NCI-H748 treated with DMSO at 0.1 percent for 48 hours (cell line): ENCODE results near the gene C20orf202.
"Not testable (repeated sequence)": the region's sequence is repeated elsewhere in the genome, so short reads cannot be mapped to it uniquely, and the experiment has no call there.

Experiments used
- DNase-seq: peaks from one replicate; lab custom pipeline; 2025; lab: John Stamatoyannopoulos, UW

C20orf202 gene

DNA sequence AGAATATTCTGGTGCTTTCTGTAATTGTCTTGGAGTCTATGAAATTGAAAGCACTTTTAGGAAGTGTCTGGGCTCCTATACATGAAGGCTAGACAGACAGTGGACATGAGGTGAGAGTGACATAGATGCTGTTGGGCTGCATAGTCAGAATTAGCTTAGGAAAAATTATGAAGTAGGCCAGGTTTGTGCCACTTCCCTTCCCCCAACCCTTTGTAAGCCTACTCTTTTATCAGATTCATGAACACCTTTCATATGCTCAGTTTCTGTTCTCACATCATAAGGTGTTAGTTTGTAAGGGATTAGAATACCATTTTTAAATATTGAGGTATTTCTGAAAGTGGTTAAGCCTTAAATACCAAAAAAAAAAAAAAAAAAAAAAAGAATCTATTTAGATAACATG lies 44.4 kb downstream of the C20orf202 start:
- no peak for DNase-seq

DNA sequence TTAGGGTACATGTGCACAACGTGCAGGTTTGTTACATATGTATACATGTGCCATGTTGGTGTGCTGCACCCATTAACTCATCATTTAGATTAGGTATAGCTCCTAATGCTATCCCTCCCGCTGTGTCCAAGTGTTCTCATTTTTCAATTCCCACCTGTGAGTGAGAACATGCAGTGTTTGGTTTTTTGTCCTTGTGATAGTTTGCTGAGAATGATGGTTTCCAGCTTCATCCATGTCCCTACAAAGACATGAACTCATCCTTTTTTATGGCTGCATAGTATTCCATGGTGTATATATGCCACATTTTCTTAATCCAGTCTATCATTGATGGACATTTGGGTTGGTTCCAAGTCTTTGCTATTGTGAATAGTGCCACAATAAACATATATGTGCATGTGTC lies 47.0 kb downstream of the C20orf202 start:
- not testable (repeated sequence) for DNase-seq

DNA sequence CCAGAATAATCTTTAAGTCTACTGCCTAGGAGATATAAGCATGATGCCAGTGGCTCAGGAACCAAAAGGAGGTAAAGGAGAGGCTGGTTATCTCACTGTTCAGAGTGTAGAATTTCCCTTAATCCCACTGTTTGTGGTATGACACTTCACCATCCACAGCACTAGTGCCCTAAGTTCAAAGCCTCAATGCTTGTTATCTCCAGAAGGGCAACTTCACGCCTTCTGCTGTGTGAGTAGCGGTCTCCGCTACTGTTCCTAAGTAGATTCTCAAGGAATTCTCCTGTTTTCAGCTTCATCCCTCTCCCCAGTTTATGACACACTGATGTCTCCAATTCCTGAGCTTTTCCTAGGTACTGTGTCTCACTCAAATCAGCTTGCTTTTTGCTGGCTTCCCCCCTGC lies 49.2 kb downstream of the C20orf202 start:
- no peak for DNase-seq

DNA sequence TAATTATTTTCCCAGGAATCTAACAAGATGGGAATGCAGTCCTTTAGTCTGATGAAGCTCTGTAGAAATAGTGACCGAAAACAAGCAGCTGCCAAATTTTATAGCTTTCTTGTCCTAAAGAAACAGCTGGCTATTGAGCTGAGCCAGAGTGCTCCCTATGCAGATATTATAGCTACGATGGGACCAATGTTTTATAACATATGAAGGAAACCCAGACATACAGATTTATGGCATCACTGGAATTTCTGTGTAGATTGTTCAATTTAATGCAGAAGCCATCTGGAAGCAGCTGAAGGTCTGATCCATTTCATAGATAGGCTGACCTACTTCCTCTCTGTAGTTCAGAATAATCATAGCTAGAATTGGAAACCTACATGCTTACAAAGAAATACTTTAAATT lies 51.0 kb downstream of the C20orf202 start:
- no peak for DNase-seq

DNA sequence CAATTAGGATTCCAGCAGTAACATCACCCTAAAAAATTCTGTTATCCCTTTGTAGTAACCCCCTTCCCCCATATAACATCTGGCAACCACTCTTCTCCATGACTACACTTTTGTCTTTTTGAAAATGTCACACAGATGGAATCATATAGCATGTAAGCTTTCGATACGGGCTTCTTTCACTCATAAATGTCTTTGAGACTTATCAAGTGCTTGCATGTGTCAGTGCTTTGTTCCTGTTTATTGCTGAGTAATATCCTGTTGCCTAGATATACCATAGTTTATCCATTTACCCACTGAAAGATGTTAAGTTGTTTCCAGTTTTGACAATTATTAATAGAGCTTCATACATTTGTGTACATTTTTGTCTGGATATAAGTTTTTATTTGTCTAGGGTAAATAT lies 52.4 kb downstream of the C20orf202 start:
- DNase-seq, result no peak
